ENCODE results near the gene DUSP12. TPM values are rescaled to one million over a fixed set of nuclear protein-coding genes. Genes with fewer than 3 reads are reported as not detected.

The DUSP12 gene
- total and polyA plus RNA-seq, 9 of the 15 experiments (the other 6 are each of a cell fraction or from before 2014, with no cell fraction given) = 10.4 to 81.4 (median 43.6) TPM

DNA sequence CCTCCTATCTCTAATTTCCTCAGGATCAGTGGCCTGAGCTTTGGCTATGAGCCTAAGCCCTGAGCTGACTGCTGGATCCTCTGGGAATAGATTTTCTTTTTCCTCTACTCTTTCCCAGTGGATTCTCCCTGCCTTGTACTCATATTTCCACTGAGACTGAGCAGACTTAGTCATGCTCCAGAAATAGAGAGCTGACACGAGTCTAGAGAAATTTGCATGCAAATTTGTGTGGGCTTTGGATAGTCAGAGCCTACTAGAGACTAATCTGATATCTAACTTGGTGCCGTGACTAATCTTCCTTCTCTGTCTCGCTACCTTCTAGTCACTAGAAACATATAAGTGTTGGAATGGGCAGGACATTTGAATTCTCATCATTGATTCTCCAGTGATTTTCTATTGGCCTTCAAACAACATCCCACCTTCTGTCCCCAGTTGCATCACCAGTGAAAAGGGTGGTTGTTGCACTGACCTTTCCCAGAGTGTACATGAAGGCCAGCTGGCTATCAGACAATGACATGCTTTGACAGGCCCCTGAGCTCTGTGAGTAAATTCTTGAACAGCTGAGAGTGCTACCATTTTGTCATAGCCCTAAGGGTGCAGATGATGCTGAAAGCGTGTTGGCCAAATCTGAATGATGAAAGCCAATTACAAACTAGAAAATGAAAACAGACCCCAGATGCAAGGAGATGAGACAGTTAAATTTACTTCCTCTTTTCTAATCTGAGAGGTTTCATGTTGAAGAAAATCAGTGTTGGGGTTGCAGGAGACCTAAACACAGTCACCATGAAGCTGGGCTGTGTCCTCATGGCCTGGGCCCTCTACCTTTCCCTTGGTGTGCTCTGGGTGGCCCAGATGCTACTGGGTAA lies 42.9 kb upstream of the DUSP12 start, which contains the start of gene FCRLA (continued):
- TF ChIP-seq, protein P1, sequence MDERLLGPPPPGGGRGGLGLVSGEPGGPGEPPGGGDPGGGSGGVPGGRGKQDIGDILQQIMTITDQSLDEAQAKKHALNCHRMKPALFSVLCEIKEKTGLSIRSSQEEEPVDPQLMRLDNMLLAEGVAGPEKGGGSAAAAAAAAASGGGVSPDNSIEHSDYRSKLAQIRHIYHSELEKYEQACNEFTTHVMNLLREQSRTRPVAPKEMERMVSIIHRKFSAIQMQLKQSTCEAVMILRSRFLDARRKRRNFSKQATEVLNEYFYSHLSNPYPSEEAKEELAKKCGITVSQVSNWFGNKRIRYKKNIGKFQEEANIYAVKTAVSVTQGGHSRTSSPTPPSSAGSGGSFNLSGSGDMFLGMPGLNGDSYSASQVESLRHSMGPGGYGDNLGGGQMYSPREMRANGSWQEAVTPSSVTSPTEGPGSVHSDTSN (CRISPR knock-in tag; IDR thresholded peaks at IDR 0.05; ENCODE audit: low read depth) = no peak
- TF ChIP-seq, protein P1 (tag; conservative IDR thresholded peaks at IDR 0.05; ENCODE audit: low read depth) = peak; percentile 57
- TF ChIP-seq KDM1A (IDR thresholded peaks at IDR 0.05) (peak; percentile 89 to 90), EHMT2 (IDR thresholded peaks at IDR 0.05) (peak; percentile 80; the same call in 1 of the 2 replicates), CEBPG (CRISPR knock-in tag; IDR thresholded peaks at IDR 0.05) (peak; percentile 93), CEBPG (tag; conservative IDR thresholded peaks at IDR 0.05 in 1 of 2, IDR thresholded peaks at IDR 0.05 in 1 of 2) (peak; percentile 84 to 87), POLR2G (IDR thresholded peaks at IDR 0.05; ENCODE audit: low read depth, low read length) (no peak), ZFP36 (IDR thresholded peaks at IDR 0.05; ENCODE audit: low read depth, low read length, partially characterized antibody) (peak; percentile 24), RBM14 (IDR thresholded peaks at IDR 0.05; ENCODE audit: borderline replicate concordance, insufficient read depth, low read depth, low read length) (no peak)
- TF ChIP-seq, protein P2, sequence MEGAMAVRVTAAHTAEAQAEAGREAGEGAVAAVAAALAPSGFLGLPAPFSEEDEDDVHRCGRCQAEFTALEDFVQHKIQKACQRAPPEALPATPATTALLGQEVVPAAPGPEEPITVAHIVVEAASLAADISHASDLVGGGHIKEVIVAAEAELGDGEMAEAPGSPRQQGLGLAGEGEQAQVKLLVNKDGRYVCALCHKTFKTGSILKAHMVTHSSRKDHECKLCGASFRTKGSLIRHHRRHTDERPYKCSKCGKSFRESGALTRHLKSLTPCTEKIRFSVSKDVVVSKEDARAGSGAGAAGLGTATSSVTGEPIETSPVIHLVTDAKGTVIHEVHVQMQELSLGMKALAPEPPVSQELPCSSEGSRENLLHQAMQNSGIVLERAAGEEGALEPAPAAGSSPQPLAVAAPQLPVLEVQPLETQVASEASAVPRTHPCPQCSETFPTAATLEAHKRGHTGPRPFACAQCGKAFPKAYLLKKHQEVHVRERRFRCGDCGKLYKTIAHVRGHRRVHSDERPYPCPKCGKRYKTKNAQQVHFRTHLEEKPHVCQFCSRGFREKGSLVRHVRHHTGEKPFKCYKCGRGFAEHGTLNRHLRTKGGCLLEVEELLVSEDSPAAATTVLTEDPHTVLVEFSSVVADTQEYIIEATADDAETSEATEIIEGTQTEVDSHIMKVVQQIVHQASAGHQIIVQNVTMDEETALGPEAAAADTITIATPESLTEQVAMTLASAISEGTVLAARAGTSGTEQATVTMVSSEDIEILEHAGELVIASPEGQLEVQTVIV (CRISPR knock-in tag; IDR thresholded peaks at IDR 0.05; ENCODE audit: borderline replicate concordance) = no peak
- TF ChIP-seq, protein P3, sequence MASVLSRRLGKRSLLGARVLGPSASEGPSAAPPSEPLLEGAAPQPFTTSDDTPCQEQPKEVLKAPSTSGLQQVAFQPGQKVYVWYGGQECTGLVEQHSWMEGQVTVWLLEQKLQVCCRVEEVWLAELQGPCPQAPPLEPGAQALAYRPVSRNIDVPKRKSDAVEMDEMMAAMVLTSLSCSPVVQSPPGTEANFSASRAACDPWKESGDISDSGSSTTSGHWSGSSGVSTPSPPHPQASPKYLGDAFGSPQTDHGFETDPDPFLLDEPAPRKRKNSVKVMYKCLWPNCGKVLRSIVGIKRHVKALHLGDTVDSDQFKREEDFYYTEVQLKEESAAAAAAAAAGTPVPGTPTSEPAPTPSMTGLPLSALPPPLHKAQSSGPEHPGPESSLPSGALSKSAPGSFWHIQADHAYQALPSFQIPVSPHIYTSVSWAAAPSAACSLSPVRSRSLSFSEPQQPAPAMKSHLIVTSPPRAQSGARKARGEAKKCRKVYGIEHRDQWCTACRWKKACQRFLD (CRISPR knock-in tag; IDR thresholded peaks at IDR 0.05) = 0 out of 2 replicates have a peak, but pooled peaks have one; percentile 25
- TF ChIP-seq, protein P4, sequence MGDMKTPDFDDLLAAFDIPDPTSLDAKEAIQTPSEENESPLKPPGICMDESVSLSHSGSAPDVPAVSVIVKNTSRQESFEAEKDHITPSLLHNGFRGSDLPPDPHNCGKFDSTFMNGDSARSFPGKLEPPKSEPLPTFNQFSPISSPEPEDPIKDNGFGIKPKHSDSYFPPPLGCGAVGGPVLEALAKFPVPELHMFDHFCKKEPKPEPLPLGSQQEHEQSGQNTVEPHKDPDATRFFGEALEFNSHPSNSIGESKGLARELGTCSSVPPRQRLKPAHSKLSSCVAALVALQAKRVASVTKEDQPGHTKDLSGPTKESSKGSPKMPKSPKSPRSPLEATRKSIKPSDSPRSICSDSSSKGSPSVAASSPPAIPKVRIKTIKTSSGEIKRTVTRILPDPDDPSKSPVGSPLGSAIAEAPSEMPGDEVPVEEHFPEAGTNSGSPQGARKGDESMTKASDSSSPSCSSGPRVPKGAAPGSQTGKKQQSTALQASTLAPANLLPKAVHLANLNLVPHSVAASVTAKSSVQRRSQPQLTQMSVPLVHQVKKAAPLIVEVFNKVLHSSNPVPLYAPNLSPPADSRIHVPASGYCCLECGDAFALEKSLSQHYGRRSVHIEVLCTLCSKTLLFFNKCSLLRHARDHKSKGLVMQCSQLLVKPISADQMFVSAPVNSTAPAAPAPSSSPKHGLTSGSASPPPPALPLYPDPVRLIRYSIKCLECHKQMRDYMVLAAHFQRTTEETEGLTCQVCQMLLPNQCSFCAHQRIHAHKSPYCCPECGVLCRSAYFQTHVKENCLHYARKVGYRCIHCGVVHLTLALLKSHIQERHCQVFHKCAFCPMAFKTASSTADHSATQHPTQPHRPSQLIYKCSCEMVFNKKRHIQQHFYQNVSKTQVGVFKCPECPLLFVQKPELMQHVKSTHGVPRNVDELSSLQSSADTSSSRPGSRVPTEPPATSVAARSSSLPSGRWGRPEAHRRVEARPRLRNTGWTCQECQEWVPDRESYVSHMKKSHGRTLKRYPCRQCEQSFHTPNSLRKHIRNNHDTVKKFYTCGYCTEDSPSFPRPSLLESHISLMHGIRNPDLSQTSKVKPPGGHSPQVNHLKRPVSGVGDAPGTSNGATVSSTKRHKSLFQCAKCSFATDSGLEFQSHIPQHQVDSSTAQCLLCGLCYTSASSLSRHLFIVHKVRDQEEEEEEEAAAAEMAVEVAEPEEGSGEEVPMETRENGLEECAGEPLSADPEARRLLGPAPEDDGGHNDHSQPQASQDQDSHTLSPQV (IDR thresholded peaks at IDR 0.05) = peak; percentile 16; the same call in 1 of the 2 replicates
